NCI-H446 treated with DMSO at 0.1 percent for 48 hours (cell line): ENCODE measurements around the gene CD33.
"Not testable (repeated sequence)": the region's sequence is repeated elsewhere in the genome, so short reads cannot be mapped to it uniquely, and the experiment has no call there.

Experiments used
- DNase-seq: peaks from one replicate; lab custom pipeline; 2025; lab: John Stamatoyannopoulos, UW

CD33 gene

GRCh38 chr19:51224898-51225393 is at the start of gene CD33:
Gene CD33, plus strand, starts transcription at chr19:51225080. Its CDS starts 39 bp downstream, at chr19:51225119.
- DNase-seq: not testable (repeated sequence)

GRCh38 chr19:51179256-51179655 is 45.6 kb upstream of the CD33 start:
- no peak for DNase-seq

GRCh38 chr19:51181377-51181912 is 43.4 kb upstream of the CD33 start:
- DNase-seq: no peak

GRCh38 chr19:51181913-51182419 is 42.9 kb upstream of the CD33 start:
- no peak for DNase-seq

GRCh38 chr19:51183629-51184028 is 41.3 kb upstream of the CD33 start:
- DNase-seq: no peak

- no peak for DNase-seq
Measured at GRCh38 chr19:51185069-51185867, 39.6 kb upstream of the CD33 start.

- no peak for DNase-seq
Measured at GRCh38 chr19:51185868-51186215, 39.0 kb upstream of the CD33 start.

GRCh38 chr19:51186323-51186722 is 38.6 kb upstream of the CD33 start:
- DNase-seq: no peak

- no peak for DNase-seq
Measured at GRCh38 chr19:51187395-51188226, 37.3 kb upstream of the CD33 start.

- no peak for DNase-seq
Measured at GRCh38 chr19:51188227-51188559, 36.7 kb upstream of the CD33 start.

GRCh38 chr19:51192689-51193088 is 32.2 kb upstream of the CD33 start:
- DNase-seq: no peak

GRCh38 chr19:51194527-51195315 is 30.2 kb upstream of the CD33 start:
- DNase-seq: no peak

GRCh38 chr19:51195316-51195586 is 29.6 kb upstream of the CD33 start:
- no peak for DNase-seq

- DNase-seq: no peak
Measured at GRCh38 chr19:51195616-51196015, 29.3 kb upstream of the CD33 start.

- no peak for DNase-seq
Measured at GRCh38 chr19:51196181-51196580, 28.7 kb upstream of the CD33 start.

- DNase-seq: no peak
Measured at GRCh38 chr19:51198641-51199040, 26.2 kb upstream of the CD33 start.

GRCh38 chr19:51200071-51200666 is 24.7 kb upstream of the CD33 start:
- no peak for DNase-seq

GRCh38 chr19:51201712-51202111 is 23.2 kb upstream of the CD33 start:
- no peak for DNase-seq

- no peak for DNase-seq
Measured at GRCh38 chr19:51203916-51204315, 21.0 kb upstream of the CD33 start.

- DNase-seq: no peak
Measured at GRCh38 chr19:51204321-51204720, 20.6 kb upstream of the CD33 start.

GRCh38 chr19:51207747-51208146 is 17.1 kb upstream of the CD33 start:
- no peak for DNase-seq
